Thyroid gland (tissue), 4 donors: ENCODE results near the gene ST14.

Experiments
- CTCF ChIP-seq, 6 experiments: fragments of 200-600 bp in 3 of 6; fragments of 450-650 bp in 3 of 6; sonication (generic) in 3 of 6; IDR thresholded peaks; one replicate each; pipeline ENCODE4 v1.5.1; 2016 to 2019; ENCODE audit warnings: antibody characterized with exemption in 6 of 6, mild to moderate bottlenecking in 2 of 6, inconsistent platforms in 1 of 6, moderate library complexity in 1 of 6
- POLR2A ChIP-seq, 2 donors: fragments of 450-650 bp; IDR thresholded peaks; one replicate each; pipeline ENCODE4 v1.6.1; 2017; ENCODE audit warnings: antibody characterized with exemption in 2 of 2, mild to moderate bottlenecking in 2 of 2, moderate library complexity in 1 of 2

GRCh38 chr11:130118636-130119387, 40.8 kb upstream of the ST14 start:
- no peak for TF ChIP-seq CTCF (IDR thresholded peaks at IDR 0.05)
- TF ChIP-seq POLR2A (IDR thresholded peaks at IDR 0.05) = no peak
